GM18868 (cell line): ENCODE results near the gene GPR18.
A peak's percentile ranks its signal among the peaks of the same experiment; 100 is the strongest.

Experiments
- ATAC-seq: cut with Tn5 transposase; IDR thresholded peaks from one replicate; pipeline ENCODE4 v1.9.1; 2021; ENCODE audit warnings: mild to moderate bottlenecking, moderate library complexity; ENCODE audit not compliant: unreplicated experiment

The GPR18 gene

GRCh38 chr13:99293178-99293577, 35.0 kb upstream of the GPR18 start:
- ATAC-seq: no peak

GRCh38 chr13:99290894-99291293, 32.7 kb upstream of the GPR18 start:
- ATAC-seq: no peak

GRCh38 chr13:99289674-99290337, 31.6 kb upstream of the GPR18 start:
- no peak for ATAC-seq

- no peak for ATAC-seq
Observed at GRCh38 chr13:99289271-99289670, 31.1 kb upstream of the GPR18 start.

- peak; percentile 93 for ATAC-seq
Observed at GRCh38 chr13:99288089-99288488, 29.9 kb upstream of the GPR18 start.

- ATAC-seq: peak; percentile 4
Observed at GRCh38 chr13:99287551-99287950, 29.4 kb upstream of the GPR18 start.

GRCh38 chr13:99285432-99286182, 27.4 kb upstream of the GPR18 start:
- no peak for ATAC-seq

GRCh38 chr13:99282264-99283231, 24.4 kb upstream of the GPR18 start:
- ATAC-seq: peak; percentile 62

- peak; percentile 71 for ATAC-seq
Observed at GRCh38 chr13:99281811-99282263, 23.7 kb upstream of the GPR18 start.

GRCh38 chr13:99280166-99280565, 22.0 kb upstream of the GPR18 start:
- ATAC-seq: no peak

GRCh38 chr13:99279637-99280036, 21.5 kb upstream of the GPR18 start:
- no peak for ATAC-seq

- no peak for ATAC-seq
Observed at GRCh38 chr13:99278843-99279242, 20.7 kb upstream of the GPR18 start.

- ATAC-seq: no peak
Observed at GRCh38 chr13:99278200-99278599, 20.0 kb upstream of the GPR18 start.

GRCh38 chr13:99277629-99278028, 19.4 kb upstream of the GPR18 start:
- no peak for ATAC-seq

- ATAC-seq: no peak
Observed at GRCh38 chr13:99276706-99277105, 18.5 kb upstream of the GPR18 start.

GRCh38 chr13:99275093-99275469, 16.9 kb upstream of the GPR18 start:
- no peak for ATAC-seq

- no peak for ATAC-seq
Observed at GRCh38 chr13:99273128-99273527, 14.9 kb upstream of the GPR18 start.

- ATAC-seq: no peak
Observed at GRCh38 chr13:99272481-99272880, 14.3 kb upstream of the GPR18 start.

GRCh38 chr13:99271249-99271648, 13.1 kb upstream of the GPR18 start:
- no peak for ATAC-seq

GRCh38 chr13:99270518-99270917, 12.3 kb upstream of the GPR18 start:
- ATAC-seq: no peak

- ATAC-seq: peak; percentile 75
Observed at GRCh38 chr13:99269627-99270241, 11.6 kb upstream of the GPR18 start.
